Stimulated activated CD8-positive, alpha-beta memory T cell treated with anti-CD3 and anti-CD28 coated beads, Interleukin-4, amount 100 ng/mL, for 24 hours (primary cell): ENCODE results near the gene SLC9A5.

ENCODE experiments used
- DNase-seq: peaks from one replicate; pipeline ENCODE4 v3.0.0-alpha.2; 2020; ENCODE audit warnings: low read depth

SLC9A5 gene

DNA sequence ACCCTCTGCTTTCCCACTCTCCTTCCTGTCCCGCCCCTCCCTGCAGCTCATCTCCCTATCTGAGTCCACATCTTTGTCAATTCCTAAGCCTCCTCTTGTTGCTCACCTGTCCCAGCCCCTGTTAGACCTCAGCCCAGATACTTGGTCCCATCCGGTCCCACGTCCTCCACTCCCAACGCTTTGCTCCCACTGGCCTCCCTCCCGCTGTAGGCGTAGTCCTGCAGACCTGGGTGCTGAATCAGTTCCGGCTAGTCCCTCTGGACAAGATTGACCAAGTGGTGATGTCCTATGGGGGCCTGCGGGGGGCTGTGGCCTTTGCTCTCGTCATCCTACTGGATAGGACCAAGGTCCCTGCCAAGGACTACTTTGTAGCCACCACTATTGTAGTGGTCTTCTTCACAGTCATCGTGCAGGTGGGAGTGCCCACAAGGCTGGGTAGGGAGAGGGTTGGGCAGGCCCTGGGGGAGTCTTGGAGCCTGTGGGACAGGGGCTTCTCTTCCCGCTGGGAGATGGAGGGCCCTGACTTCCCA, 8.0 kb downstream of the SLC9A5 start:
- no peak for DNase-seq

GRCh38 chr16:67257486-67258160, 8.8 kb downstream of the SLC9A5 start:
- DNase-seq: no peak

DNA sequence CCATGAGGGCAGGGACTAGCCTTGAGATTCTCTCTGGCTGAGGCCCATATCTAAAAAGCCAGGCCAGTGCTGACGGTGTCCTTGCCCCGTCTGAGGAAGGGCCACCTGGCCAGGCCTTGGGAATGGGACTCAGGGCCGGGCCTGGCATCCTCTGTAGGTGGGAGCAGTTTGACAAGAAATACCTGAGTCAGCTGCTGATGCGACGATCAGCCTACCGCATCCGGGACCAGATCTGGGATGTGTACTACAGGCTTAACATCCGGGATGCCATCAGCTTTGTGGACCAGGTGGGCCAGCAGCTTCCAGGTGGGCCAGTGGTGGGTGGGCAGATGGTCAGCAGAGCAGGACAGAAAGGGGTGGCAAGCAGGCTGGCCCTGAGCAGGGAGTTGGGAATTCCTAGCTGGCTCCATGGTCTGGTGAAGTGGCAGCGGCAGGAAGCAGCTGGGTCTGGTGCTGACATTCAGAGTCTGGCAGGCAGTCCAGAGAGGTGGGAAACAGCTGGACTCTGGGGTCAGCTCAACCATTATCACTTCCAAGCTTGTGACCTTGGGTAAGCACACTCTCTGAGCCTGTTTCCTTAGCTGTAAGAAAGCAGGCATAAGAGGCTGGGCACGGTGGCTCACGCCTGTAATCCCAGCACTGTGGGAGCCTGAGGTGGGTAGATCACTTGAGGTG, 9.5 kb downstream of the SLC9A5 start:
- DNase-seq: no peak

DNA sequence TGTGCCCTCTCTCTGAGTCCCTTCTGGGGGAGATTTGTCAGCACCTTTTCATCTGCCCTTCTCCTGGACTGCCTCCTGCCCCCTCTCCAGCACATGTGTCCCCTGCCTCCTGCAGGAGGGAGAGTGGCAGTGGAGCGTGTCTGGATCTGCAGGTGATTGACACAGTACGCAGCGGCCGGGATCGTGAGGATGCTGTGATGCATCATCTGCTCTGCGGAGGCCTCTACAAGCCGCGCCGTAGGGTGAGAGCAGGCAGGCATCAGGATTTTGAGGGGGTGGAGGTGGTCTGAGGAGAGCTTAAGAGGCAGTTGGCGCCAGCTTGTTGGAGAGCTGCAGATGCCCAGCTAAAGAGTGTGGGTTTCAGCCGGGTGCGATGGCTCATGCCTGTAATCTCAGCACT, 10.9 kb downstream of the SLC9A5 start:
- DNase-seq: no peak

DNA sequence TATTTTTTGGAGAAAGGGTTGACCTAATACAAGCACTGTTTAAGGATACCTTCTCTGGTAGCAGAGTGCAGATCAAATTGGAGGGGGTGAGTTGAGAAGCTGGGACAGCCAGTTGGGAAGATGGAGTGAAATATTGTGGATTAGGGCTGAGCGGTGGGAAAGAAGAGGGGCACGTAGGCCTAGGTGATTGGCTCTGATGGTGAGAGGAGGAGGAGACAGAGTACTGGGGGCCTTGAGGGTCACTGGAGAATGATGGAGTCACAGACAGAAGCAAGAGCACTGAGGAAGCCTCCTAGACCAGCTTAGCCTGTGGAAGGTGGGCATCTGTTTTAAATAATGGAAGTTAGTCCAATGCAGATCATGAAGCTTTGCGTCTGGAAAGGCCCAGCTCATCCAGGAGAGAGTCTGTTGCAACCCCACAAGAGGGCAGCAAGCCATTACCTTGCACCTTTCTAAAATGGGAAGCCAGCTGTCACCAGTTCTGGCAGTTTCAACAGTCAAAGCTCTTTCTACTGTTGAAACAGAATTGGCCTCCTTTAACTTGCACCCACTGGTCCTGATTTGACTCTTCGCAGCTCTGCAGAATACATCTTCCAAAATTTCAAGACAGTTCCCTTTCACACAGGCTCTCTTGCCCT, 11.8 kb downstream of the SLC9A5 start:
- no peak for DNase-seq

GRCh38 chr16:67263201-67263600, 14.4 kb downstream of the SLC9A5 start:
- no peak for DNase-seq

GRCh38 chr16:67264277-67264676, 15.5 kb downstream of the SLC9A5 start:
- no peak for DNase-seq

- DNase-seq: no peak
Observed at GRCh38 chr16:67264866-67265265, 16.1 kb downstream of the SLC9A5 start.

- DNase-seq: no peak
Observed at GRCh38 chr16:67265834-67266233, 17.1 kb downstream of the SLC9A5 start.

GRCh38 chr16:67268136-67268579, 19.4 kb downstream of the SLC9A5 start:
- DNase-seq: no peak

DNA sequence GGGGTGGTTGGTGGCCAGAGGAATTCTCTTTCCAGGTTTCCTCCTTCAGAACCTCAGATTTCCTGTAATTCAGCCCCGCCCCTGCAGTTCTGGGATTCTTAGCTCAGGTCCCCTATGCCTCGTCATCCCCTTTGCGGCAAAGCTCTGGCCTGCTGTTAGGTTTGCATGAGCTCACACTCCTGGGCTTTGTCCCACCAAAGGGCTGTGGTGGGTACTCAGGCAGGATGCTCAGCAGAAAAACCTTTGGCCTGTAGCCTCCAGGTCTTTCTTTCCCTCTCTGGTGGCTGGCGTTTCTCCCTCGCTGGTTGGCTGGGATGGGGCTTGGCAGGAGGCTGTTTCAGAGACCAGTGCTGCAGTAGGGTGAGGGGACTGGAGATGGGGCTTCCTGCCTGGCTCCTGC, 21.0 kb downstream of the SLC9A5 start:
- no peak for DNase-seq

DNA sequence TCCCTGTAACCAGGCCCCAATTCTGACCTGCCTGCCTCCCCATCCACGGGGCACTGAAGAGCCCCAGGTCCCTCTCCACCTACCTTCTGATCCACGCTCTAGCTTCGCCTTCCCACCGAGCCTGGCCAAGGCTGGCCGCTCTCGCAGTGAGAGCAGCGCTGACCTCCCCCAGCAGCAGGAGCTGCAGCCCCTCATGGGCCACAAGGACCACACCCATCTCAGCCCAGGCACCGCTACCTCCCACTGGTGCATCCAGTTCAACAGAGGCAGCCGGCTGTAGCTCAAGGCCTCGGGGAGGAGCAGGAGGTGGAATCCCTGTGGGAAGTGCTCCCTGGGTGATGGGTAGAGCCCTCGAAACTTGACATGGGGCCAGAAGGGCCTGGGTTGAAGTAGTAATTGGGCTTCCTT, 22.2 kb downstream of the SLC9A5 start:
- no peak for DNase-seq

DNA sequence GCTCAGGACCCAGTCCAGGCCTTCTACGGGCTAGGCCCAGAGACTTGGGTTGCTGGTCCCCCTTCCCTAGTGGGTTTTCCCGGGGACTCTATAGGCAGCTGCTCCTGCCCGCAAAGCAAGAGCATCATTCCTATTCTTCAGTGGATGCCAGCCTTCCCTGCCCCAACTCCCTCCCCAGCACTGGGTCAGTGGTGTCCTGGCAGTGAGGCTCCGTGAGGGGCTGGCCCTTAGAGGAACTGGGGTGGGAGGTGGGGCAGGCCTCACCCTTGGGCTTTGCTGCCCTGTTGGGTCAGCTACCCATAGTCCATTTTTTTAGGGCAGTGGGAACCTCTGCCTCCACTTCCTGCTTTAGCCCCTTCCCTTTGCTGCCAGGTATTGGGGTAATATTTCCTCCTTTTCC, 22.7 kb downstream of the SLC9A5 start:
- no peak for DNase-seq

DNA sequence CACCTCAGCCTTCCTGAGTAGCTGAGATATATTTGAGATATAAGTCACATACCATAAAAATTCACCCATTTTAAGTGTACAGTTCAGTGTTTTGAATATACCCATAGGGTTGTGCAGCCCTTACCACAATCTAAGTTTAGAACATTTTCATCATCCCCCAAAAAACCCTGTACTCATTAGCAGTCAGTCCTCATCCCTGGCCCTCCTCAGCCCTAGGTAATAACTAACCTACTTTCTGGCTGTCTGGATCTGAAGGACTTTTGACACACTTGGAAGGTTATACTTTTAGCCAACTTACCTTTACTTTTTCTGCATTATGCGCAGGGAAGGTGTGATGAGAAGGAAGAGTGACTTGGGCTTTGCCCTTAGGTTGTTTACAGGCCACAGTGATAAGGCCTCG, 26.5 kb downstream of the SLC9A5 start:
- DNase-seq: no peak

- no peak for DNase-seq
Observed at GRCh38 chr16:67277294-67277998, 28.7 kb downstream of the SLC9A5 start.

GRCh38 chr16:67277999-67278772, 29.4 kb downstream of the SLC9A5 start:
- no peak for DNase-seq

- DNase-seq: no peak
Observed at GRCh38 chr16:67278773-67279295, 30.1 kb downstream of the SLC9A5 start.

DNA sequence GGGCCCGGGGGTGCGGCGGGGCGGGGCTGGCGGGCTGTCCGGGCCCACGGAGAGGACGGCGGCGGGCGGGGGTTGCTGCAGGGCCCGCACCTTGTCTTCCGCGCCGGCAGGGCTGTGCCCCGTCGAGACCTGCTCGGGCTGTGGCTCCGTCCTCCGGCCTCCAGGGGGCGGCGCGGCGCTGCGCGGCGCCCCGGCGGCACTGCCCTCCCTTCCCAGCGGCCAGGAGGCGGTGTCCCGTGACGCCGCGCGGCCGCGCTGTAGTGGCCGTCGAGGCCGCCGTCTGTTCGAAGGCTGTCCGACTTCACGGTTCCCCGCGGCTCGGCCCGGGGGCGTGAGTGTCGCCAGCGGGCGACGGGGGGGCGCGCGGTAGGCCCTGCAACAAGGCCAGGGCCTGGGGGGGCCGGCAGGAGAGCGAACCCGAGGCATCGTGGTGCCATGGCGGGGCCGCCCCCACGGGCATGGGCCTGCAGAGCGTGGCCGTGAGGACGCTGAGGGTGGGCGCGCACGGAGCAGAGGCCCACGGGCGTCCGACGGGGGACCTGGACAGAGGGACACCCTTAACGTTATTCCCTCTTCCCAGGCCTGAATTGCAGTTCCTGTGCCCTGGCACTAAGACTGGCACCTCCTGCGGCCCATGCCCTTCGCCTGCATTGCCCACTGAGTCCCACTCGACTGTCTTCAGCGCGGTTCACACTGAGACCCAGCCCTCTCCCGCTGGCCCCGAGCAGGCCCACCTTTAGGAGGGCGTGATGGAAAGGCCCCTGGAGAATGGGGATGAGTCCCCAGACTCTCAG, 30.7 kb downstream of the SLC9A5 start, which contains the start of gene PLEKHG4:
Gene PLEKHG4 (plus strand): TSS at position 237 of the 794 bp plus-strand sequence. CDS start 513 bp downstream, at position 750.
- peak; percentile 69 for DNase-seq

DNA sequence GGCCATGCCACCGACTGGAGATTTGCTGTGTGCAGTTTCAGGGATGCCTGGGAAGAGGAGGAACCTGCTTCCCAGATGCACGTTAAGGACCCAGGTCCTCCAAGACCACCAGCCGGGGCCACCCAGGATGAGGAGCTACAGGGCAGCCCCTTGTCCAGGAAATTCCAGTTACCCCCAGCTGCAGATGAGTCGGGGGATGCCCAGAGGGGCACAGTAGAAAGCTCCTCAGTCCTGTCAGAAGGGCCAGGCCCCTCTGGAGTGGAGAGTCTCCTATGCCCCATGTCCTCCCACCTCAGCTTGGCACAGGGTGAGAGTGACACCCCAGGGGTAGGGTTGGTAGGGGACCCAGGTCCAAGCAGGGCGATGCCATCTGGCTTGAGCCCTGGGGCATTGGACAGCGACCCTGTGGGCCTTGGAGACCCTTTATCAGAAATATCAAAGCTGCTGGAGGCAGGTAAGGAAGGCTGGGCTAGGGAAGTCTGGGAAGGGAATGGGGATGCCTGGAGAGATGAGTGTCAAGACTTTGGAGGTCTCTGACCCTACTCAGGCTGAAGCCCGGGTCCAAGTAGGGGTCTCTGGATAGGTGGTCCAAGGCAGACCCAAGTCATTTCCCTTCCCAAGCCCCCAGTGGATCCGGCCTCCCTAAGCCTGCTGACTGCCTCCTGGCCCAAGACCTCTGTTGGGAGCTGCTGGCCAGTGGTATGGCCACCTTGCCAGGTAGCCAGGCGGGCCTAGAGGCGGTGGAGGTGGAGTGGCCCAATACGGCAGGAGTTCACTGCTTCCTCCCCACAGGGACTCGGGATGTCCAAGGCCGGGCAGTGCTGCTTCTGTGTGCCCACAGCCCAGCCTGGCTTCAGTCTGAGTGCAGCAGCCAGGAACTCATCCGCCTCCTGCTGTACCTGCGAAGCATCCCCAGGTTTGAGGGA, 31.6 kb downstream of the SLC9A5 start:
- DNase-seq: no peak
